K562 (cell line): Measurements from ENCODE around the gene ADK. TPM values are rescaled to one million over a fixed set of nuclear protein-coding genes. Genes with fewer than 3 reads are reported as not detected.

Experiments used
- ATAC-seq: fragments of 200-7000 bp; cut with Tn5 transposase; 3 replicates; pipeline ENCODE4 v1.9.1; 2020; ENCODE audit warnings: moderate library complexity
- BruUV-seq: library from RNA; stranded (reverse); fragments of 400-500 nt; replicated peaks from 2 replicates; lab custom pipeline; 2021; lab: Mats Ljungman, UMichigan
- CTCF ChIA-PET: fragments of 300-600 bp; formaldehyde crosslinking; extraction: SDS; loops from one replicate; lab custom pipeline; 2021; ENCODE audit warnings: low intra/inter-chr PET ratio; lab: Yijun Ruan, JAX
- POLR2A ChIA-PET: fragments of 300-600, 350-650 bp; sonication (Branson Sonifier 250); formaldehyde crosslinking; extraction: SDS; loops from one replicate; lab custom pipeline; 2021; ENCODE audit warnings: antibody characterized with exemption, inconsistent platforms; lab: Yijun Ruan, JAX
- DNase-seq, 4 experiments: peaks; one replicate each; pipeline versions ENCODE4 v3.0.0 to v3.0.0-alpha.2; 2011 to 2018; ENCODE audit warnings: low spot score in 3 of 4, mixed read lengths in 3 of 4; ENCODE audit errors: extremely low read depth in 1 of 4
- FAIRE-seq: peaks from 2 replicates; lab custom pipeline; 2011; peaks lifted over from hg19 to GRCh38; lab: Jason Lieb, UNC
- H2AFZ ChIP-seq: 2 replicates; pipeline ENCODE4 v1.6.0; 2011; ENCODE audit warnings: low read depth, low read length, control low read depth, inconsistent platforms
- H3K27ac ChIP-seq: fragments of 200-600 bp; 3 replicates; pipeline ENCODE4 v1.8.0; 2011; ENCODE audit warnings: low read depth, mild to moderate bottlenecking, control low read depth, inconsistent platforms, low read length, moderate library complexity, mixed read lengths; ENCODE audit errors: extremely low read depth
- H3K27me3 ChIP-seq, 2 experiments: fragments of 300-600 bp in 1 of 2; 2 replicates in 1 of 2; 3 replicates in 1 of 2; pipeline versions ENCODE4 v1.6.0 to v1.8.0; 2011; ENCODE audit warnings: inconsistent platforms in 2 of 2, low read length in 2 of 2, mild to moderate bottlenecking in 1 of 2, mixed read lengths in 1 of 2, moderate library complexity in 1 of 2; ENCODE audit not compliant: control insufficient read depth in 2 of 2, insufficient read depth in 2 of 2
- H3K36me3 ChIP-seq: fragments of 300-600 bp; 3 replicates; pipeline ENCODE4 v1.8.0; 2011; ENCODE audit warnings: mild to moderate bottlenecking, low read length, inconsistent platforms; ENCODE audit not compliant: control insufficient read depth, insufficient read depth
- H3K4me1 ChIP-seq, 2 experiments: fragments of 200-600 bp in 1 of 2; replicated peaks in 1 of 2; 2 replicates in 1 of 2; 3 replicates in 1 of 2; pipeline versions ENCODE4 v1.5.1 to v1.8.0; 2011; ENCODE audit warnings: inconsistent platforms in 2 of 2, low read length in 2 of 2, mild to moderate bottlenecking in 1 of 2, mixed read lengths in 1 of 2, moderate library complexity in 1 of 2; ENCODE audit not compliant: control insufficient read depth in 2 of 2, insufficient read depth in 2 of 2
- H3K4me2 ChIP-seq: 2 replicates; pipeline ENCODE4 v1.6.1; 2011; ENCODE audit warnings: low read length, control low read depth, inconsistent platforms, mixed read lengths; ENCODE audit not compliant: insufficient read depth
- H3K4me3 ChIP-seq: fragments of 200-600 bp; sonication (generic), shearing (Covaris generic); 2 replicates; pipeline ENCODE4 v1.5.1; 2016; ENCODE audit warnings: control low read depth, inconsistent platforms
- H3K79me2 ChIP-seq: fragments of 200-600 bp; 3 replicates; pipeline ENCODE4 v1.8.0; 2011; ENCODE audit warnings: low read length, inconsistent platforms; ENCODE audit not compliant: control insufficient read depth, insufficient read depth
- H3K9ac ChIP-seq, 2 experiments: 2 replicates each; pipeline versions ENCODE4 v1.6.0 to v1.6.1; 2011; ENCODE audit warnings: low read depth in 2 of 2, low read length in 2 of 2, control low read depth in 1 of 2, inconsistent platforms in 1 of 2, mild to moderate bottlenecking in 1 of 2, mixed read lengths in 1 of 2; ENCODE audit not compliant: insufficient read depth in 1 of 2
- H3K9me1 ChIP-seq: one replicate; pipeline ENCODE4 v1.6.0; 2011; ENCODE audit warnings: inconsistent platforms, mild to moderate bottlenecking, low read length, moderate library complexity; ENCODE audit not compliant: control insufficient read depth, insufficient read depth
- H3K9me3 ChIP-seq: replicated peaks from 2 replicates; pipeline ENCODE4 v1.5.1; 2011; ENCODE audit warnings: low read depth, low read length, inconsistent platforms; ENCODE audit not compliant: control insufficient read depth, insufficient read depth
- H4K20me1 ChIP-seq: replicated peaks from 2 replicates; pipeline ENCODE4 v1.6.1; 2011; ENCODE audit warnings: low read length, inconsistent platforms, mixed read lengths; ENCODE audit not compliant: control insufficient read depth, insufficient read depth
- CBX1 ChIP-seq: sonication (generic); IDR thresholded peaks from 2 replicates; pipeline ENCODE4 v1.6.1; 2016; ENCODE audit warnings: antibody characterized with exemption, low read depth, mild to moderate bottlenecking
- POLR2B ChIP-seq: fragments of 450-650 bp; IDR thresholded peaks from 2 replicates; pipeline ENCODE4 v1.6.1; 2018; ENCODE audit warnings: low read depth; ENCODE audit not compliant: partially characterized antibody
- PRPF4 ChIP-seq: fragments of 200-400 bp; formaldehyde crosslinking; IDR thresholded peaks from one replicate; pipeline ENCODE4 v1.6.1; 2017; ENCODE audit warnings: low read length, low read depth, mild to moderate bottlenecking; ENCODE audit not compliant: insufficient read depth, poor library complexity, severe bottlenecking
- RNF2 ChIP-seq: sonication (generic); IDR thresholded peaks from 2 replicates; pipeline ENCODE4 v1.6.1; 2016
- SIRT6 ChIP-seq: IDR thresholded peaks from one replicate; pipeline ENCODE4 v1.6.1; 2012; ENCODE audit warnings: low read depth, mild to moderate bottlenecking, control low read depth, inconsistent platforms, low read length, moderate library complexity
- TRIM28 ChIP-seq: fragments of 450-650 bp; IDR thresholded peaks from 2 replicates; pipeline ENCODE4 v1.6.1; 2017
- TSC22D4 ChIP-seq: fragments of 450-650 bp; IDR thresholded peaks from 2 replicates; pipeline ENCODE4 v1.6.1; 2016; ENCODE audit warnings: missing genetic modification characterization, missing biosample characterization, control low read depth
- WGBS: fragments of 100-300 bp; shearing (Covaris generic); methylation state at CpG from one replicate; pipeline ENCODE4 v1.1.6; 2016; ENCODE audit warnings: low coverage, mixed read lengths; ENCODE audit not compliant: insufficient coverage; ENCODE audit errors: missing lambda C conversion rate; 5-methylcytosine and 5-hydroxymethylcytosine counted together
- in situ Hi-C: fragments of 300-500 bp; cut with MboI; formaldehyde crosslinking; loops from 4 replicates; pipeline ENCODE4 v1.15.0; 2018; ENCODE audit warnings: inconsistent platforms, mixed read lengths
- intact Hi-C: fragments of 100-400 bp; cut with micrococcal nuclease; formaldehyde crosslinking; loops from 2 replicates; pipeline ENCODE4 v1.14.2; 2022
- polyA plus RNA-seq, 8 experiments: library from polyadenylated mRNA; depleted of rRNA in 4 of 8; stranded (reverse) in 5 of 8; unstranded in 3 of 8; fragments of >200 nt; fragmentation: Nextera tagmentation in 2 of 8; fragmentation: Illumina TruSeq in 1 of 8; extraction: Ambion mirVana in 2 of 8; extraction: Trizol in 1 of 8; gene quantifications; 2 replicates each; pipeline versions ENCODE4 v1.2.1 to v1.2.3, GENCODE V29; 2011 to 2014; ENCODE audit warnings: inconsistent platforms in 1 of 8, missing spikeins in 1 of 8
- total RNA-seq, 7 experiments: library from RNA; depleted of rRNA in 6 of 7; stranded (reverse); fragments of >200 nt in 6 of 7; fragmentation: Illumina TruSeq in 2 of 7; extraction: Trizol in 2 of 7; gene quantifications; 2 replicates each; pipeline versions ENCODE4 v1.2.1 to v1.2.3, GENCODE V29; 2011 to 2021; ENCODE audit warnings: low replicate concordance in 1 of 7
- TF ChIP-seq, protein P1 (sequence below): fragments of 250-450 bp; sonication (Bioruptor Pico); IDR thresholded peaks from 2 replicates; pipeline ENCODE4 v1.9.0; 2021; ENCODE audit warnings: mild to moderate bottlenecking, inconsistent platforms
- TF ChIP-seq, protein P2 (sequence below): fragments of 200-400 bp; formaldehyde crosslinking; IDR thresholded peaks from 2 replicates; pipeline ENCODE4 v1.6.1; 2017; ENCODE audit warnings: mild to moderate bottlenecking, low read depth, low read length, moderate library complexity
- TF ChIP-seq, protein P3 (sequence below): IDR thresholded peaks from 3 replicates; pipeline ENCODE4 v1.6.1; 2011; ENCODE audit warnings: borderline replicate concordance, mild to moderate bottlenecking, moderate library complexity; ENCODE audit not compliant: insufficient read length; ENCODE audit errors: extremely low read depth

Gene ADK
- total and polyA plus RNA-seq, 9 of the 15 experiments (the other 6 are each of a cell fraction or from before 2014, with no cell fraction given) = 54.2 to 97.8 (median 73.6) TPM

DNA sequence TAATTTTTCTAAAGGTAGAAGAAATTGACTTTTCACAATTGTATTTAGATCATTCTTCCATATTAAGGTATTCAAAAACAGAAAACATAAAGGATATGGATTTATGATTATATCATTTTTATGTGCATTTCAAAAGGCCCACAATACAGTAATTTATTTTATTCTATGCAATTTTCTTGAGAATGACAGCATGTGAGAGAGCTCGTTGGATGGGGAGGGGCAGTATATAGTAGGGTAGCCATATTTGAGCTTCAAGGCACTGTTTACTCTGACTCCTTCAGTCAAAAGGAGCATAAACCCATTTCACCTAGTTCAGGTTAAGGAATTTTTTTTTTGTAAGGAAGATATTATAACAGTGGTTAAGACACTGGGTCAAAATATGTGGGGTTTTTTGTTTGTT, 534.5 kb downstream of the ADK start:
- no peaks in the 10 kb centered on the region for H3K4me1 ChIP-seq
- ChIA-PET CTCF (no interaction called here), POLR2A (interaction anchor here (1.0 kb wide), 1 partner anchor 11 kb away, joined by 3 read pairs; no protein-coding TSS in a partner anchor)
- FAIRE-seq (no peak), ATAC-seq (no peak), DNase-seq (no peak)
- H3K9me1 ChIP-seq = no peaks in the 10 kb centered on the region
- H3K9me3 ChIP-seq = no peaks in the 10 kb centered on the region
- H3K4me2 ChIP-seq = no peak overlapping the region
- in situ Hi-C loops (no loop called here), intact Hi-C loops (no loop called here)
- BruUV-seq = no TSS peak
- no peaks in the 10 kb centered on the region for H3K79me2 ChIP-seq
- H3K27me3 ChIP-seq = no peaks in the 10 kb centered on the region
- no peaks in the 10 kb centered on the region for H4K20me1 ChIP-seq
- H3K36me3 ChIP-seq = peaks cover 6% of the 10 kb centered on the region; the same call in 1 of the 3 replicates
- no peak overlapping the region for H2AFZ ChIP-seq
- no peak for TF ChIP-seq RNF2
- no peak for TF ChIP-seq PRPF4
- no peak for TF ChIP-seq CBX1
- TF ChIP-seq, protein P1, sequence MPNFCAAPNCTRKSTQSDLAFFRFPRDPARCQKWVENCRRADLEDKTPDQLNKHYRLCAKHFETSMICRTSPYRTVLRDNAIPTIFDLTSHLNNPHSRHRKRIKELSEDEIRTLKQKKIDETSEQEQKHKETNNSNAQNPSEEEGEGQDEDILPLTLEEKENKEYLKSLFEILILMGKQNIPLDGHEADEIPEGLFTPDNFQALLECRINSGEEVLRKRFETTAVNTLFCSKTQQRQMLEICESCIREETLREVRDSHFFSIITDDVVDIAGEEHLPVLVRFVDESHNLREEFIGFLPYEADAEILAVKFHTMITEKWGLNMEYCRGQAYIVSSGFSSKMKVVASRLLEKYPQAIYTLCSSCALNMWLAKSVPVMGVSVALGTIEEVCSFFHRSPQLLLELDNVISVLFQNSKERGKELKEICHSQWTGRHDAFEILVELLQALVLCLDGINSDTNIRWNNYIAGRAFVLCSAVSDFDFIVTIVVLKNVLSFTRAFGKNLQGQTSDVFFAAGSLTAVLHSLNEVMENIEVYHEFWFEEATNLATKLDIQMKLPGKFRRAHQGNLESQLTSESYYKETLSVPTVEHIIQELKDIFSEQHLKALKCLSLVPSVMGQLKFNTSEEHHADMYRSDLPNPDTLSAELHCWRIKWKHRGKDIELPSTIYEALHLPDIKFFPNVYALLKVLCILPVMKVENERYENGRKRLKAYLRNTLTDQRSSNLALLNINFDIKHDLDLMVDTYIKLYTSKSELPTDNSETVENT = no peak
- no peak for TF ChIP-seq POLR2B
- no peak for TF ChIP-seq SIRT6
- TF ChIP-seq, protein P2, sequence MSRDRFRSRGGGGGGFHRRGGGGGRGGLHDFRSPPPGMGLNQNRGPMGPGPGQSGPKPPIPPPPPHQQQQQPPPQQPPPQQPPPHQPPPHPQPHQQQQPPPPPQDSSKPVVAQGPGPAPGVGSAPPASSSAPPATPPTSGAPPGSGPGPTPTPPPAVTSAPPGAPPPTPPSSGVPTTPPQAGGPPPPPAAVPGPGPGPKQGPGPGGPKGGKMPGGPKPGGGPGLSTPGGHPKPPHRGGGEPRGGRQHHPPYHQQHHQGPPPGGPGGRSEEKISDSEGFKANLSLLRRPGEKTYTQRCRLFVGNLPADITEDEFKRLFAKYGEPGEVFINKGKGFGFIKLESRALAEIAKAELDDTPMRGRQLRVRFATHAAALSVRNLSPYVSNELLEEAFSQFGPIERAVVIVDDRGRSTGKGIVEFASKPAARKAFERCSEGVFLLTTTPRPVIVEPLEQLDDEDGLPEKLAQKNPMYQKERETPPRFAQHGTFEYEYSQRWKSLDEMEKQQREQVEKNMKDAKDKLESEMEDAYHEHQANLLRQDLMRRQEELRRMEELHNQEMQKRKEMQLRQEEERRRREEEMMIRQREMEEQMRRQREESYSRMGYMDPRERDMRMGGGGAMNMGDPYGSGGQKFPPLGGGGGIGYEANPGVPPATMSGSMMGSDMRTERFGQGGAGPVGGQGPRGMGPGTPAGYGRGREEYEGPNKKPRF = no peak
- no peak for TF ChIP-seq TSC22D4 (tag)
- TF ChIP-seq, protein P3, sequence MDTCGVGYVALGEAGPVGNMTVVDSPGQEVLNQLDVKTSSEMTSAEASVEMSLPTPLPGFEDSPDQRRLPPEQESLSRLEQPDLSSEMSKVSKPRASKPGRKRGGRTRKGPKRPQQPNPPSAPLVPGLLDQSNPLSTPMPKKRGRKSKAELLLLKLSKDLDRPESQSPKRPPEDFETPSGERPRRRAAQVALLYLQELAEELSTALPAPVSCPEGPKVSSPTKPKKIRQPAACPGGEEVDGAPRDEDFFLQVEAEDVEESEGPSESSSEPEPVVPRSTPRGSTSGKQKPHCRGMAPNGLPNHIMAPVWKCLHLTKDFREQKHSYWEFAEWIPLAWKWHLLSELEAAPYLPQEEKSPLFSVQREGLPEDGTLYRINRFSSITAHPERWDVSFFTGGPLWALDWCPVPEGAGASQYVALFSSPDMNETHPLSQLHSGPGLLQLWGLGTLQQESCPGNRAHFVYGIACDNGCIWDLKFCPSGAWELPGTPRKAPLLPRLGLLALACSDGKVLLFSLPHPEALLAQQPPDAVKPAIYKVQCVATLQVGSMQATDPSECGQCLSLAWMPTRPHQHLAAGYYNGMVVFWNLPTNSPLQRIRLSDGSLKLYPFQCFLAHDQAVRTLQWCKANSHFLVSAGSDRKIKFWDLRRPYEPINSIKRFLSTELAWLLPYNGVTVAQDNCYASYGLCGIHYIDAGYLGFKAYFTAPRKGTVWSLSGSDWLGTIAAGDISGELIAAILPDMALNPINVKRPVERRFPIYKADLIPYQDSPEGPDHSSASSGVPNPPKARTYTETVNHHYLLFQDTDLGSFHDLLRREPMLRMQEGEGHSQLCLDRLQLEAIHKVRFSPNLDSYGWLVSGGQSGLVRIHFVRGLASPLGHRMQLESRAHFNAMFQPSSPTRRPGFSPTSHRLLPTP = no peak
- TF ChIP-seq TRIM28 = no peak
- no peak overlapping the region for H3K9ac ChIP-seq
- H3K27ac ChIP-seq = no peak overlapping the region
- 83% methylated on average over 1 of the region's 1 CpG for WGBS
- H3K4me3 ChIP-seq = no peak overlapping the region
